Fibroblast of villous mesenchyme (primary cell): ENCODE data around the gene SLC39A11. TPM values are rescaled to one million over a fixed set of nuclear protein-coding genes. Genes with fewer than 3 reads are reported as not detected.

Experiments used
- DNase-seq: peaks from one replicate; pipeline ENCODE4 v3.0.0-alpha.2; 2010; ENCODE audit warnings: low read depth
- H3K4me3 ChIP-seq: 2 replicates; pipeline ENCODE4 v1.5.1; 2011; ENCODE audit warnings: low read depth, mild to moderate bottlenecking, low read length
- CTCF ChIP-seq: IDR thresholded peaks from 2 replicates; pipeline ENCODE4 v1.5.1; 2012; ENCODE audit warnings: low read depth, mild to moderate bottlenecking, low read length; ENCODE audit not compliant: insufficient read depth
- total RNA-seq: library from RNA; depleted of rRNA; stranded (reverse); fragments of >200 nt; gene quantifications from 2 replicates; pipeline ENCODE4 v1.2.3, GENCODE V29; 2012

The SLC39A11 gene
- total RNA-seq, 1 donor: 16.0 TPM

GRCh38 chr17:72733619-72734282, 358.7 kb downstream of the SLC39A11 start:
- no peak overlapping the region for H3K4me3 ChIP-seq
- no peak for DNase-seq
- no peak for TF ChIP-seq CTCF

- DNase-seq: no peak
- H3K4me3 ChIP-seq: no peak overlapping the region
- TF ChIP-seq CTCF: no peak
Measured at GRCh38 chr17:72732893-72733618, 359.4 kb downstream of the SLC39A11 start.

GRCh38 chr17:72730077-72730476, 362.4 kb downstream of the SLC39A11 start:
- TF ChIP-seq CTCF: no peak
- DNase-seq: peak; percentile 22
- H3K4me3 ChIP-seq: no peak overlapping the region

- no peak overlapping the region for H3K4me3 ChIP-seq
- DNase-seq: no peak
- no peak for TF ChIP-seq CTCF
Measured at GRCh38 chr17:72726936-72727335, 365.6 kb downstream of the SLC39A11 start.

GRCh38 chr17:72725433-72726068, 366.9 kb downstream of the SLC39A11 start:
- no peak overlapping the region for H3K4me3 ChIP-seq
- peak; percentile 93 for TF ChIP-seq CTCF
- peak; percentile 59 for DNase-seq

- no peak for TF ChIP-seq CTCF
- peak; percentile 19 for DNase-seq
- no peak overlapping the region for H3K4me3 ChIP-seq
Measured at GRCh38 chr17:72724267-72724666, 368.2 kb downstream of the SLC39A11 start.
